ENCODE data around the gene SLC6A13. TPM values are rescaled to one million over a fixed set of nuclear protein-coding genes. Genes with fewer than 3 reads are reported as not detected.

Gene SLC6A13
- polyA plus RNA-seq, 1 donor (not counting 4 experiments of a cell fraction or from before 2014, with no cell fraction given), result 0.33 TPM

DNA sequence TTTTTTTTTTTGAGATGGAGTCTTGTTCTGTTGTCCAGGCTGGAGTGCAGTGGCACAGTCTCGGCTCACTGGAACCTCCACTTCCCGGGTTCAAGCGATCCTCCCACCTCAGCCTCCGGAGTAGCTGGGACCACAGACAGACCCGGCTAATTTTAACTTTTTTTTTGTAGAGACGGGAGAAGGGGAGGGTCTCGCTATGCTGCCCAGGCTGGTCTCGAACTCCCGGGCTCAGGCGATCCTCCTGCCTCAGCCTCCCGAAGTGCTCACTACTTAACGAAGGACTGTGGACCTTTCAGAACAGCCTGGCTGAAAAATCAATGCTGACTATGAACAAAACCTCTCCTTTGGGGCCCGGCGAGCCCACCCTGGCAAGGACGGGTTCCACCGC, 59.6 kb downstream of the SLC6A13 start:
- no peak overlapping the region for H3K4me3 ChIP-seq (ENCODE audit: control insufficient read depth in 2 of 3, extremely low read depth in 1 of 3, insufficient read depth in 2 of 3, low read depth in 1 of 3, low read length in 3 of 3)
- H4K20me1 ChIP-seq (ENCODE audit: control insufficient read depth, extremely low read depth, insufficient read depth, low read length), result no peaks in the 10 kb centered on the region
- TF ChIP-seq EZH2 (IDR thresholded peaks at IDR 0.05; ENCODE audit: low read length), result no peak
- TF ChIP-seq, protein P1, sequence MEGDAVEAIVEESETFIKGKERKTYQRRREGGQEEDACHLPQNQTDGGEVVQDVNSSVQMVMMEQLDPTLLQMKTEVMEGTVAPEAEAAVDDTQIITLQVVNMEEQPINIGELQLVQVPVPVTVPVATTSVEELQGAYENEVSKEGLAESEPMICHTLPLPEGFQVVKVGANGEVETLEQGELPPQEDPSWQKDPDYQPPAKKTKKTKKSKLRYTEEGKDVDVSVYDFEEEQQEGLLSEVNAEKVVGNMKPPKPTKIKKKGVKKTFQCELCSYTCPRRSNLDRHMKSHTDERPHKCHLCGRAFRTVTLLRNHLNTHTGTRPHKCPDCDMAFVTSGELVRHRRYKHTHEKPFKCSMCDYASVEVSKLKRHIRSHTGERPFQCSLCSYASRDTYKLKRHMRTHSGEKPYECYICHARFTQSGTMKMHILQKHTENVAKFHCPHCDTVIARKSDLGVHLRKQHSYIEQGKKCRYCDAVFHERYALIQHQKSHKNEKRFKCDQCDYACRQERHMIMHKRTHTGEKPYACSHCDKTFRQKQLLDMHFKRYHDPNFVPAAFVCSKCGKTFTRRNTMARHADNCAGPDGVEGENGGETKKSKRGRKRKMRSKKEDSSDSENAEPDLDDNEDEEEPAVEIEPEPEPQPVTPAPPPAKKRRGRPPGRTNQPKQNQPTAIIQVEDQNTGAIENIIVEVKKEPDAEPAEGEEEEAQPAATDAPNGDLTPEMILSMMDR (optimal IDR thresholded peaks at IDR 0.05 in 1 of 3, IDR thresholded peaks at IDR 0.05 in 1 of 3, conservative IDR thresholded peaks at IDR 0.05 in 1 of 3; ENCODE audit: extremely low read depth in 1 of 3, insufficient read depth in 2 of 3, low read length in 3 of 3), result no peak
- peaks cover 57% of the 10 kb centered on the region for H3K27me3 ChIP-seq (ENCODE audit: control insufficient read depth, extremely low read depth, insufficient read depth, low read length)
- H3K27ac ChIP-seq (ENCODE audit: control insufficient read depth, insufficient read depth, low read length), result no peak overlapping the region
- no peaks in the 10 kb centered on the region for H3K4me1 ChIP-seq (ENCODE audit: control insufficient read depth, extremely low read depth, insufficient read depth, low read length)
- no peak overlapping the region for H2AFZ ChIP-seq (ENCODE audit: control insufficient read depth, low read length)
- no peak overlapping the region for H3K4me2 ChIP-seq (ENCODE audit: control insufficient read depth, extremely low read depth, insufficient read depth, low read depth, low read length)
- dilution Hi-C loops (cut with MboI; ENCODE audit: extremely low pct_ligation_motif_present, low sequenced_read_pairs), result no loop called here
- H3K36me3 ChIP-seq (ENCODE audit: control insufficient read depth in 2 of 2, extremely low read depth in 1 of 2, insufficient read depth in 2 of 2, low read length in 2 of 2), result no peaks in the 10 kb centered on the region
- no peaks in the 10 kb centered on the region for H3K9me1 ChIP-seq (ENCODE audit: control insufficient read depth, extremely low read depth, insufficient read depth, low read length)
- no peaks in the 10 kb centered on the region for H3K79me2 ChIP-seq (ENCODE audit: control insufficient read depth, insufficient read depth, low read length)
- no peaks in the 10 kb centered on the region for H3K9me3 ChIP-seq (ENCODE audit: control insufficient read depth, low read depth, low read length)
- FAIRE-seq (no peak), DNase-seq (ENCODE audit: low read depth, low spot score) (no peak)
- no peak overlapping the region for H3K9ac ChIP-seq (ENCODE audit: control insufficient read depth, extremely low read depth, insufficient read depth, low read length)

GRCh38 chr12:202081-202731, 60.4 kb downstream of the SLC6A13 start:
- no peaks in the 10 kb centered on the region for H4K20me1 ChIP-seq (ENCODE audit: control insufficient read depth, extremely low read depth, insufficient read depth, low read length)
- DNase-seq (ENCODE audit: low read depth, low spot score), result no peak
- no peak overlapping the region for H2AFZ ChIP-seq (ENCODE audit: control insufficient read depth, low read length)
- no peaks in the 10 kb centered on the region for H3K36me3 ChIP-seq (ENCODE audit: control insufficient read depth in 2 of 2, extremely low read depth in 1 of 2, insufficient read depth in 2 of 2, low read length in 2 of 2)
- no peak overlapping the region for H3K27ac ChIP-seq (ENCODE audit: control insufficient read depth, insufficient read depth, low read length)
- TF ChIP-seq, protein P1 (optimal IDR thresholded peaks at IDR 0.05 in 1 of 3, IDR thresholded peaks at IDR 0.05 in 1 of 3, conservative IDR thresholded peaks at IDR 0.05 in 1 of 3; ENCODE audit: extremely low read depth in 1 of 3, insufficient read depth in 2 of 3, low read length in 3 of 3), result no peak
- TF ChIP-seq EZH2 (IDR thresholded peaks at IDR 0.05; ENCODE audit: low read length), result no peak
- H3K4me2 ChIP-seq (ENCODE audit: control insufficient read depth, extremely low read depth, insufficient read depth, low read depth, low read length), result no peak overlapping the region
- FAIRE-seq, result no peak
- H3K9me1 ChIP-seq (ENCODE audit: control insufficient read depth, extremely low read depth, insufficient read depth, low read length), result no peaks in the 10 kb centered on the region
- no peak overlapping the region for H3K9ac ChIP-seq (ENCODE audit: control insufficient read depth, extremely low read depth, insufficient read depth, low read length)
- dilution Hi-C loops (cut with MboI; ENCODE audit: extremely low pct_ligation_motif_present, low sequenced_read_pairs), result no loop called here
- H3K4me1 ChIP-seq (ENCODE audit: control insufficient read depth, extremely low read depth, insufficient read depth, low read length), result no peaks in the 10 kb centered on the region
- H3K79me2 ChIP-seq (ENCODE audit: control insufficient read depth, insufficient read depth, low read length), result no peaks in the 10 kb centered on the region
- H3K27me3 ChIP-seq (ENCODE audit: control insufficient read depth, extremely low read depth, insufficient read depth, low read length), result peaks cover 59% of the 10 kb centered on the region
- H3K4me3 ChIP-seq (ENCODE audit: control insufficient read depth in 2 of 3, extremely low read depth in 1 of 3, insufficient read depth in 2 of 3, low read depth in 1 of 3, low read length in 3 of 3), result no peak overlapping the region
- H3K9me3 ChIP-seq (ENCODE audit: control insufficient read depth, low read depth, low read length), result no peaks in the 10 kb centered on the region

Measured in keratinocyte (primary cell).